Measurements from ENCODE around the gene LENG8.
A peak's percentile ranks its signal among the peaks of the same experiment; 100 is the strongest.

Gene LENG8

GRCh38 chr19:54448774-54449700, at the start of gene LENG8:
Gene LENG8 (plus strand): TSS chr19:54449199. CDS start chr19:54451345, 2,146 bp downstream.
- peak; percentile 95 for DNase-seq (ENCODE audit: low spot score)

- DNase-seq (ENCODE audit: low spot score): no peak
Measured at GRCh38 chr19:54400913-54401312, 48.1 kb upstream of the LENG8 start.

DNA sequence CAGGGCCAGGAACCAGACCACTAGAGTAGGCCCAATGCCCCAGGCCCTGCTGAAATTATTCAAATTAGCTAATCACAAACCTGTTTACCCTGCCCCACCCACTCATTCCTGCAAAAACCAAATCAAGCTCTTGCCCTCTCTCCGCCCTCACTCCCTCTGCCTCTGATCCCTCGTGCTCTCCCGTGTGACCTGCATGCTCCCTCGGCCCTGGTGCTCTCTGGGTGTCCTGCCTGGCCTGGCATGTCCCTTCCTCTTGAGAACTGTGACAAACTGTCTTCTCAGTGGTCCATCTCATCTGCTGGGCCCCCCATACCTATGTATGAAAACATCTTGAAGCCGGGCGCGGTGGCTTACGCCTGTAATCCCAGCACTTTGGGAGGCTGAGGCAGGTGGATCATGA, 45.9 kb upstream of the LENG8 start:
- DNase-seq (ENCODE audit: low spot score): no peak

- DNase-seq (ENCODE audit: low spot score): no peak
Measured at GRCh38 chr19:54405628-54406027, 43.4 kb upstream of the LENG8 start.

- no peak for DNase-seq (ENCODE audit: low spot score)
Measured at GRCh38 chr19:54407780-54408179, 41.2 kb upstream of the LENG8 start.

GRCh38 chr19:54408456-54409026, 40.5 kb upstream of the LENG8 start:
- DNase-seq (ENCODE audit: low spot score): no peak

GRCh38 chr19:54411033-54411432, 38.0 kb upstream of the LENG8 start:
- no peak for DNase-seq (ENCODE audit: low spot score)

DNA sequence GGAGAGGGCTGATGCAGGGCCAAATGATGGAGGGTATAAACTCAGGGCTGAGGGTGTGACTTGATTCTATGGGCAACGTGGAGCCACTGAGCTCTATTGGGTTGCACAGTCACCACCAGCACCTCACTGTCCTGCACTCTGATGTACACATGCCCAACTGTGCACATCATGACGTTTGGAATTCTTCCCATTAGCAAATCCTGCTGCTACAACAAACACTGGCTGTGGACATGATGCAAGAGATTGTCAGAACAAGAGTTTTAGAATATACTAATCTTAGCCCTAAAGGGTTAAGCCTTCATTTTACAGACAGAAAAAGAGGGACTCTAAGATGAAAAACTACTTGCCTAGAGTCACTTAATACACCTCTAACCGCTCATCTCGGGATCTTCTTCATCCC, 36.1 kb upstream of the LENG8 start:
- DNase-seq (ENCODE audit: low spot score): no peak

DNA sequence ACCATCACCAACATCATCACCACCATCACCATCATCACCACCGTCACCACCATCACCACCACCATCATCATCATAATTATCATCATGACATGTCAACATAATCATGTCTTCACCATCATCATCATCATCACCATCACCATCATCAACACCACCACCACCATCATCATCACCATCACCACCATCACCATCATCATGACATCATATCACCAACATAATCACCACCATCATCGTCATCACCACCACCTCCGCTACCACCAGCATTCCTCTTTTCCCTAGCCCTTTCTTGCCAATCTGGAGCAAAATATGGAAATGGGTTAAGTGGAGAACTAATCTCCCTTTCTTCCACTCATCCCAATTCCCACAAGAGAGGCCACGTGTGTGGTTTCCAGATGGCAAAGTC, 34.8 kb upstream of the LENG8 start:
- no peak for DNase-seq (ENCODE audit: low spot score)

DNA sequence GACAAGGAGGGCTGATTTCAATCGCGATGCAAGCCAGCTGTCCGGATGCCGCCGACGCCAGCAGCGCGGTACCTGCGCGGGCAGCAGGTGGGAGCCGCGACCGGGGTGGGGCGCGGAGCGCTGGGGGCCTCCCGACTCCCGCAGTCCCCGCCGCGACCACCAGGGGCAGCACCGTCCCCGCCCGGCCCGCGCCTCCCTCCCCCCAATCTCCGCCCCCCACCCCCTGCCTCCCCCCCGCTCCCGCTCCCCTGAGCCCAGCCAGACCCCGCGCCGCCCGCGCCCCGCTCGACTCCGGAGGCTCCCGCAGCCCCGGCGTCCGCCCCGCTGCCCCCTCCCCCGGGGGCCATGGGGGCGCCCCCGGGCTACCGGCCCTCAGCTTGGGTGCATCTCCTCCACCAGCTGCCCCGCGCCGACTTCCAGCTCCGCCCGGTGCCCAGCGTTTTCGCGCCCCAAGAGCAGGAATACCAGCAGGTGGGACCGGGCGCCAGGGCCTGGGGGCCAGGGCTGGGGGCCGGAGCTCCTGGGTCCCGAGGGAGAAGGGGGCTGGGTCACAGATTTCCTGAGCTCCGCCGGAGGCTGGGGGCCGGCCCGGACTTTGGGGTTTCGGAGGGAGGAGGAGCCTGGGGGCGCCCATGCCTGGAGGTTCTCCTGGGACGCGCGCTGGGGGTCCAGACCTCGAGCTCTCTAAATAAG, 33.6 kb upstream of the LENG8 start, which contains the start of gene TTYH1:
Gene TTYH1, plus strand, starts transcription at position 257 of the 693 bp plus-strand sequence. Its CDS starts 89 bp downstream, at position 346.
- no peak for DNase-seq (ENCODE audit: low spot score)

DNA sequence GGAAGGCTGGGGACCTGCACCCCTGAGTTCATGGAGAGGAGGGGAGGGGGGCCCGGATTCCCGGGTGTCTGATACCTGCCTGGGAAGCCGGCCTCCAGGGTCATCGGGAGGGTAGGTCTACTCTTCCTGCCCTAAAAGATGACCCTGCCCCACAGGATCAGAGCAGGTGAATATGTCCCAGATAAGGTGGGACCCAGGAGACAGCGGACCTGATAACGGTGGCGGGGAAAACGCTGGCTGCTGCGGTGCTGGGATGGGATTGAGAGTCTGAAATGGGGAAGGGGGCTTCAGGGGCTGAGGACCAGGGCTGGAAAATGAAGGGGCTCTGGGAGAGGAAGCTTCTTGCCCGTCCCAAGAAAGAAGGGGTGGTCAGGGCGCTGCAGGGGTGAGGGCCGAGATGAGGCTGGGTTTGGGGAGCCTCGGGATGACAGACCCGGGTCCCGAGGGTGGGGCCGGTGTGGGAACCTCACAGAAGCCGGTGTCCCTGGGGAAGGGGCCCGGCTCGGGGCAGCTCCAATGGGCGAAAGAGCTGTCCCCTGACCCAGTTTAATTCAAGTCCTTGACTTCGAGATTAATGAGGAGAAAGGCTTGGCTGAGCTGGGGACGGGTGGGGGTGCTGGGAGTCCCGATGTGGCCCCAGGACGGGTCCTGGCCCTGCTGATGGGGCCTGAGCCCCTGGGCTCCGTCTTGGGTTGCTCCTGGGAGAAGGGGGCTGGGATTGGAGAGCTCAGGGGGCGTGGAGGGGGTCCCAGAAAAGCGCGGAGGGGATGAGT, 32.9 kb upstream of the LENG8 start:
- no peak for DNase-seq (ENCODE audit: low spot score)

GRCh38 chr19:54416695-54417491, 32.1 kb upstream of the LENG8 start:
- no peak for DNase-seq (ENCODE audit: low spot score)

GRCh38 chr19:54418030-54418929, 30.7 kb upstream of the LENG8 start:
- DNase-seq (ENCODE audit: low spot score): no peak

- DNase-seq (ENCODE audit: low spot score): no peak
Measured at GRCh38 chr19:54418930-54419800, 29.8 kb upstream of the LENG8 start.

GRCh38 chr19:54420068-54420382, 29.0 kb upstream of the LENG8 start:
- no peak for DNase-seq (ENCODE audit: low spot score)

DNA sequence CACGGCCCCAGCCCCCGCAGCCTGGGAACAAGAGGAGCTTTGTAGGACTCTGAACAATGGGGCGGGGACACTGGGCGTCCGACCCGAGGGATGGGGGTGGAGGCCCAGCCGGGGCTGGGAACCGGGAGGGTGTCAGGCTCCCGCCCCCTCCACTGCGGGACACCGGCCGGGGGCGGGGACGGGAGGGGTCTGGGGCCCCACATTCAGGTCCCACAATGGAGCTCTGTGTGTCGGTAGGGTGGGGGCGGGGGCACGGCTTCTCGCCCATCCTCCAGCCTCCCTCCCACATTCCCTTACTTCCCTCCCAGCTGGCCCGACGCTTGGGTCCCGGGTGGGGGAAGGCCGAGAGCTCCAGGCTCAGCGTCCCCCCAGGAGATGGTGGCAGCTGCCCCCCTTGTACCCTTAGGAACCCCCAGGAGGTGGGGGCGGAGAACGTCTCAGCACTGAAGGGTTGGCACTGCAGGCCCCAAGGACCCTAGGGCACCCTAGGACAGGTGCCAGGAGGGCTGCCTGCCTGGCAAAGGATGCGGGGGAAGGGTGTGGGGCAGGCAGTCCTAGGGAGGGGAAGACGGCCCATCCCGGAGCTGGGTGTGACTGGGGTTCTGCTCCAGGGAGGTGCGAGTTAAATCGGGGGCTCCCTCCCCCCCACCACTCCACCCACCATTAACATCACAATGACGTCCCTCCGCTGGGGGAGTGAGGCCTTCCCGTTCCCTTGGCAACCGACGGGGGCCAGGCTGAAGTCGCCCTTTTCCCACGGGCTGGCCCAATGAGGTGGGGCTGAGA, 28.4 kb upstream of the LENG8 start:
- no peak for DNase-seq (ENCODE audit: low spot score)

- DNase-seq (ENCODE audit: low spot score): no peak
Measured at GRCh38 chr19:54421169-54421516, 27.9 kb upstream of the LENG8 start.

DNA sequence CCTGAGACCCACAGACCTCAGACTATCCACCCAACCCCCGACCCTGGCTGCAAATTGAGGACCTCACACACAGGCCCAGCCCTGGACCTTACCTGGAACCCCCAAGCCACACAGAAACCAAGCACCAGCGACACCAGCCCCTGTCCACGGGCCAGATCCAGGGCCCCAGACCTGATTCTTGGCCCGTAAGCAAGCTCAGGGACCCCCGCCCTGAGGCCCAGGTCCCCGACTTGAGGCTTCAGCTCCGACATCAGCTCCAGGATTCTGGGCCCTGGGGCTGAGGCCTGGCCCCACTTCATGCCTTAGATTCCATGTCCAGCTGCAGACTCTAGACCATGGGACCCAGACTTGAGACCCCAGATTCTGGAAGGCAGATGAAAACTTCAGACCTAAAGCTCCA, 27.5 kb upstream of the LENG8 start:
- DNase-seq (ENCODE audit: low spot score): no peak

DNA sequence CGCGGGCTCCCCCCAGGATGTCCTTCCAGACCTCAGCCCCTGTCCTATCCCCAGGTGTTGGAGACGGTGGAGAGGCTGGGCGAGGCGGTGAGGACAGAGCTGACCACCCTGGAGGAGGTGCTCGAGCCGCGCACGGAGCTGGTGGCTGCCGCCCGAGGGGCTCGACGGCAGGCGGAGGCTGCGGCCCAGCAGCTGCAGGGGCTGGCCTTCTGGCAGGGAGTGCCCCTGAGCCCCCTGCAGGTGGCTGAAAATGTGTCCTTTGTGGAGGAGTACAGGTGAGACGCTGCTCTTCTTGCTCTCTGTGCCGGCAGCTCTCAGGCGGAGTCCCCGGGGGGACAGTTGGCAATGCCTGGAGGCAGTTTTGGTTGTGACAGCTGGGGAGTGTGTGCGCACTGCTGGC, 26.9 kb upstream of the LENG8 start:
- no peak for DNase-seq (ENCODE audit: low spot score)
